ENCODE data around the gene IQSEC1. TPM values are rescaled to one million over a fixed set of nuclear protein-coding genes. Genes with fewer than 3 reads are reported as not detected.

Gene IQSEC1
- total RNA-seq, 1 donor from 2014 or later: 41.7 TPM

DNA sequence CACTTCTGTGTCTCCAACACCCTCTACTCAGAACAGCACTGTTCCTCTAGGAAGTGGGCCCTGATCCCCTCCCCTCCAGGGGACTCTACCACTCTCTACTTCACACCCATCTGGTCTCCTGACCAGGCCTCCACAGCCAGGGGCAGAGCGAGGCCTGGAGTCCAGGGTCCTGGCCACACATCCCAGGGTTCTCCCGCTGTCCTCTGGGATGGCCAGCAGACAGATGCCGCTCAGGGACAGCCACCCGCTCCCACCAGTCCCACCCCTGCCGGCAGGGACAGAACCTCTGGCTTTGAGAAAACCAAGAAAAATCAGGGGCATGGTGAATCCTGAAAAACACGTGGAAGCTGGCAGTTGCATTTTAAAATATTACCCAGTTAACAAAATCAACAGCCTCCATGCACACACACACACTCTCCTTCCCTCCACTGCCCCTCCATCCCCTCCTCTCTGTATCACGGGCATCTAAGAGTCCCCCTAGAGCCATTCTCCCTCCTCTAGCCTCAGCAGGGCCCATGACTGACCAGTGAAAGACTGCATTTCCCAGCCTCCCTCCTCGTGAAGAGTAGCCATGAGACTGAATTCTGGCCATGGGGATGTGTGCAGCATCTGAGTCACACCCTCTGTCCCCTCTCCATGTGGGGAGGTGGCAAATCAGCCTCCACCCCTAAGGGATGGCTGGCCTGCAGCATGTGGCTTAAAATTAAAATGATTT is 32.1 kb upstream of the IQSEC1 start:
- DNase-seq (ENCODE audit: low spot score in 2 of 2, unreplicated experiment in 2 of 2): no peak
- Mint-ChIP-seq H3K9me3 (no peaks in the 10 kb centered on the region), H3K27me3 (ENCODE audit: low read depth) (no peaks in the 10 kb centered on the region), H3K4me1 (no peaks in the 10 kb centered on the region), H3K27ac (no peak overlapping the region), H3K36me3 (no peaks in the 10 kb centered on the region), H3K4me3 (no peak overlapping the region)
- TF ChIP-seq, protein P1, sequence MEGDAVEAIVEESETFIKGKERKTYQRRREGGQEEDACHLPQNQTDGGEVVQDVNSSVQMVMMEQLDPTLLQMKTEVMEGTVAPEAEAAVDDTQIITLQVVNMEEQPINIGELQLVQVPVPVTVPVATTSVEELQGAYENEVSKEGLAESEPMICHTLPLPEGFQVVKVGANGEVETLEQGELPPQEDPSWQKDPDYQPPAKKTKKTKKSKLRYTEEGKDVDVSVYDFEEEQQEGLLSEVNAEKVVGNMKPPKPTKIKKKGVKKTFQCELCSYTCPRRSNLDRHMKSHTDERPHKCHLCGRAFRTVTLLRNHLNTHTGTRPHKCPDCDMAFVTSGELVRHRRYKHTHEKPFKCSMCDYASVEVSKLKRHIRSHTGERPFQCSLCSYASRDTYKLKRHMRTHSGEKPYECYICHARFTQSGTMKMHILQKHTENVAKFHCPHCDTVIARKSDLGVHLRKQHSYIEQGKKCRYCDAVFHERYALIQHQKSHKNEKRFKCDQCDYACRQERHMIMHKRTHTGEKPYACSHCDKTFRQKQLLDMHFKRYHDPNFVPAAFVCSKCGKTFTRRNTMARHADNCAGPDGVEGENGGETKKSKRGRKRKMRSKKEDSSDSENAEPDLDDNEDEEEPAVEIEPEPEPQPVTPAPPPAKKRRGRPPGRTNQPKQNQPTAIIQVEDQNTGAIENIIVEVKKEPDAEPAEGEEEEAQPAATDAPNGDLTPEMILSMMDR (IDR thresholded peaks at IDR 0.05; ENCODE audit: unreplicated experiment): no peak

DNA sequence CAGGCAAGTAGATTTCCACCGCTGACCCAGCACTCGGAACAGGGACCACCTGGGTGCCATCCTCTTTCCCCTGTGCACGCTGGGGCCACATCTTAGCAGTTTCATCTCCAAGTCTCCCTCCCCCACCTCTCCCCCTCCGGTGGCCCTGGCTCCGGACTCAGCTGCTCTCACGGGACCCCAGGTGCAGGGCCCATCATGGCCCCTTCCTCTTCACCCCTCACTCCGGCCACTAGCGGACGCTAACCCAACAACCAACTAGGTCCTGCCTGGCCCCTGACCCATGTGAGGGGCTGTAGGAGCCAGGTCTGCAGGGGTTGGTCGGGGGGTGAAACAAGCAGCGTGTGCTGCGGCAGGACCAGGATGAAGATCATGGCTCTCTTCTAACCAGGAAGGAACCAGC is 31.3 kb upstream of the IQSEC1 start:
- no peaks in the 10 kb centered on the region for H3K27me3 Mint-ChIP-seq (ENCODE audit: low read depth)
- no peak overlapping the region for H3K4me3 Mint-ChIP-seq

DNA sequence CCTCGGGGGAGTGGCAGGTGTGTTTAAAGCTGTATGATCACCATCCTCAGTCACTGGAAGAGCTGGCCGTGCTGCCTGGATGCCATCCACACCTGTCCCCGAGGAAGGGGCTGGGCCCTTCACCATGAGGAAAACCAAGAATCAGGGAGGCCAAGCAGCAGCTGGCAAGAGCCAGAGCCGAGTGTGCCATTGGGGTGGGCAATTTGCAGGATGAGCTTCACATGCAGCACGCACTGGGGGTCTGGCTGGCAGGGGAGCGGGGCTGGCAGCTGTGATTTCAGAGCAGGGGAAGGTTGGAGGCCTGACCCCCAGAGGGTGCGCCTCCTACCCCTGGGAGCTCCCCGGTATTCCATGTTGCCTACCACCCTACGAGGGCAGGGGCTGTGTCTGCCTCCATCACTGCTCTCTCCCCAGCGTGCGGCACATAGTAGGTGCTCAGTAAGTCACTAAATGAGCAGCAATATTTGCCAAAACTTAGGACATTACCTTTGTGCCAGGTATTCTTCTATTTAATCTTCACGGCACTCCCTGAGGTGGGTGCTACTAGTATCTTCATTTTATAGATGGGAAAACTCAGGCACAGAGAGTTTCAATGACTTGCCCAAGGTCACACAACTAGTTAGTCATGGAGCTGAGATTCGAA is 30.3 kb upstream of the IQSEC1 start:
- H3K9me3 Mint-ChIP-seq: no peaks in the 10 kb centered on the region

More for the DNA sequence above, 31.3 kb upstream of the IQSEC1 start:
- no peak overlapping the region for H3K27ac Mint-ChIP-seq
- no peaks in the 10 kb centered on the region for H3K36me3 Mint-ChIP-seq
- peak in 1 of 2 experiments; percentile 3 for DNase-seq (ENCODE audit: low spot score in 2 of 2, unreplicated experiment in 2 of 2)
- no peaks in the 10 kb centered on the region for H3K9me3 Mint-ChIP-seq
- H3K4me1 Mint-ChIP-seq: no peaks in the 10 kb centered on the region
- TF ChIP-seq, protein P1 (IDR thresholded peaks at IDR 0.05; ENCODE audit: unreplicated experiment): no peak

DNA sequence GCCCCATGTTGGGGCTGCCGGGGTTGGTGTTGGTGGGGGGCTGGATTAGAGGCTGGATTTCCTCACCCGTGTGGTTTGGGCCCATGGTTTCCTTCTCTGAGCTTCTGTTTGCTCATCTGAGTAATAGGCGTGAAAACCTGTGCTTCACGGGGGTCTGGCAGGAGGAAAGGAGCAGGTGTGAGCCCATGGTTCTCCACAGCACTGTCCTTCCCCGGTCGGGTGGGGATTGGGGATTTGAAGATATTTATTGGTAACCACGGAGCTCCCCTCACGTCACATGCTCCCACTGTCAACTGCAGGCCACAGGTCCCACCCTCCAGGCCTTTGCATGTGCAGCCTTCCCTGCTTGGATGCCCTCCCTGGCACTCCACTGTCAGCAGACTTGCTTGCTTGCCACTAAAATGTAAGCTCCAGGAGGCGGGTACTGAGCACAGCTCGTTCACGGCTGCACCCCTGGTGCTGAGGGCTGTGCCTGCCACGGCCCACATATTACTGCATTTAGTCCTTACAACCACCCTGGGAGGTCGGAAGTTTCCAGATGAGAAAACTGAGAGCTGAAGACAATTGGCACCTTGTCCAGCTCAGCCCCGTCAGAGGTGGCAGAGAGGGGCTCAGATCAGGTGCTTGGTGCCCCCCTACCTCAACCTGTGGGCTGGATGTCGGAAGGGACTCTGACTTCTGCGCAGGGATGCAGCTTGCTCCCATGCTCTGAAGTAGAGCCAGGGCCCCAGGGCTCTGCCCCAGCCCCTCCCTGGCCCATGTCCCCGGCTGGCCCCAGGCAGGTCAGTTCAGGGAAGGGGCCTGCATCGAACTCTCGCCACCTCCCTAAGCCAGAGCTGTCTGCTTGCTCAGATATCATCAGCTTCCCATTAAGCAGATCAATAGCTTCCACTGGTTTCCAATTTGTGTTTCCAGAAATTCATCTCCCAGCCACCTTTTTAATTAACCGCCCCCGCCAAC is 29.4 kb upstream of the IQSEC1 start:
- TF ChIP-seq, protein P1 (IDR thresholded peaks at IDR 0.05; ENCODE audit: unreplicated experiment): no peak
- Mint-ChIP-seq H3K36me3 (no peaks in the 10 kb centered on the region), H3K27me3 (ENCODE audit: low read depth) (no peaks in the 10 kb centered on the region), H3K9me3 (no peaks in the 10 kb centered on the region), H3K4me1 (no peaks in the 10 kb centered on the region), H3K4me3 (no peak overlapping the region), H3K27ac (no peak overlapping the region)
- no peak for DNase-seq (ENCODE audit: low spot score in 2 of 2, unreplicated experiment in 2 of 2)

More for the DNA sequence above, 30.3 kb upstream of the IQSEC1 start:
- Mint-ChIP-seq H3K4me3 (no peak overlapping the region), H3K27me3 (ENCODE audit: low read depth) (no peaks in the 10 kb centered on the region), H3K27ac (no peak overlapping the region), H3K4me1 (no peaks in the 10 kb centered on the region), H3K36me3 (no peaks in the 10 kb centered on the region)
- no peak for DNase-seq (ENCODE audit: low spot score in 2 of 2, unreplicated experiment in 2 of 2)
- TF ChIP-seq, protein P1 (IDR thresholded peaks at IDR 0.05; ENCODE audit: unreplicated experiment): no peak

DNA sequence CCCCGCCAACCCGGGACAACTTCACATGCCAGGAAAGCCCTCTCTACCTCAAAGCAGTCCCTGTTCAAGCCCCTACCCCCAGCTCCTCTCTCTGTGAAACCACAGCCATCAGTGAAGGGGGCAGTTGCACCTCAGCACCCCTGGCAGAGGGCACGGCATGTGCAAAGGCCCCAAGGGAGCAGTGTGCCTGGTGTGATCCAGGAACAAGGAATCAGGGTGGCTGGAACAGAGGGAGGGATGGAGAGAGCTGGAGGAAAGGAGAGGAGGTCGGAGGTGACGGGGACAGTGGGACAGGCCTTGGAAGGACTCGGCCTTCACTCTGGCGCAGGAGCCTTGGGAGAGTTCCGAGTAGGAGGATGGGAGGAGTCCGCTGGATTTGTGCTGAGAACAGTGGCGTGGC is 26.5 kb upstream of the IQSEC1 start:
- TF ChIP-seq, protein P1 (IDR thresholded peaks at IDR 0.05; ENCODE audit: unreplicated experiment): no peak
- Mint-ChIP-seq H3K27me3 (ENCODE audit: low read depth) (peaks cover 1% of the 10 kb centered on the region), H3K27ac (no peak overlapping the region), H3K4me1 (no peaks in the 10 kb centered on the region), H3K9me3 (no peaks in the 10 kb centered on the region), H3K36me3 (no peaks in the 10 kb centered on the region), H3K4me3 (no peak overlapping the region)
- DNase-seq (ENCODE audit: low spot score in 2 of 2, unreplicated experiment in 2 of 2): no peak

Data from mesothelial cell of epicardium (in vitro differentiated cells).